ENCODE data around the gene TLE1. TPM values are rescaled to one million over a fixed set of nuclear protein-coding genes. Genes with fewer than 3 reads are reported as not detected.

TLE1 gene
- polyA plus RNA-seq, 3 donors = 0.46 to 2.5 (median 1.2) TPM

GRCh38 chr9:81546489-81546888, 142.9 kb downstream of the TLE1 start:
- H3K79me2 ChIP-seq (ENCODE audit: insufficient read depth, low read length) = no peaks in the 10 kb centered on the region
- Mint-ChIP-seq H3K27ac (no peak overlapping the region), H3K36me3 (no peaks in the 10 kb centered on the region), H3K27me3 (ENCODE audit: low read depth in 3 of 3) (peaks cover 1 to 7% (median 2%) of the 10 kb centered on the region in 3 donors), H3K4me3 (no peak overlapping the region), H3K9me3 (no peaks in the 10 kb centered on the region), H3K4me1 (no peaks in the 10 kb centered on the region)
- DNase-seq = no peak
- H3K27ac ChIP-seq (ENCODE audit: low read depth in 1 of 2, low read length in 2 of 2) = no peak overlapping the region
- no peak overlapping the region for H2AFZ ChIP-seq (ENCODE audit: insufficient read depth, low read depth, low read length, poor library complexity, severe bottlenecking)
- intact Hi-C loops (cut with micrococcal nuclease) = no loop called here
- H3K27me3 ChIP-seq (ENCODE audit: control insufficient read depth in 2 of 2, insufficient read depth in 2 of 2, low read length in 2 of 2) = no peaks in the 10 kb centered on the region
- no peak for TF ChIP-seq CTCF (IDR thresholded peaks at IDR 0.05)
- WGBS (ENCODE audit: insufficient coverage) = no CpG with 5 or more reads among the region's 4 CpGs
- H4K20me1 ChIP-seq (ENCODE audit: insufficient read depth, low read length) = no peaks in the 10 kb centered on the region
- no peak overlapping the region for H3K4me2 ChIP-seq (replicated peaks; ENCODE audit: extremely low read depth, low read length, poor library complexity, severe bottlenecking)
- H3K4me1 ChIP-seq (ENCODE audit: control insufficient read depth in 1 of 2, insufficient read depth in 2 of 2, low read length in 2 of 2) = no peaks in the 10 kb centered on the region
- H3K9me3 ChIP-seq (replicated peaks in 1 of 2; ENCODE audit: control insufficient read depth in 1 of 2, insufficient read depth in 1 of 2, low read length in 2 of 2) = no peaks in the 10 kb centered on the region
- no peak overlapping the region for H3K4me3 ChIP-seq (replicated peaks in 1 of 3; ENCODE audit: low read depth in 2 of 3, low read length in 3 of 3)
- H3K9ac ChIP-seq (ENCODE audit: insufficient read depth, low read length, poor library complexity, severe bottlenecking) = no peak overlapping the region
- no peaks in the 10 kb centered on the region for H3K36me3 ChIP-seq (replicated peaks in 1 of 2; ENCODE audit: control insufficient read depth in 1 of 2, insufficient read depth in 2 of 2, low read length in 2 of 2)

GRCh38 chr9:81543695-81544094, 145.7 kb downstream of the TLE1 start:
- intact Hi-C loops (cut with micrococcal nuclease) = no loop called here
- no peaks in the 10 kb centered on the region for H4K20me1 ChIP-seq (ENCODE audit: insufficient read depth, low read length)
- Mint-ChIP-seq H3K27ac (no peak overlapping the region), H3K36me3 (no peaks in the 10 kb centered on the region), H3K4me1 (no peaks in the 10 kb centered on the region), H3K4me3 (no peak overlapping the region), H3K9me3 (peaks cover 0 to 2% (median 0%) of the 10 kb centered on the region in 7 donors), H3K27me3 (ENCODE audit: low read depth in 3 of 3) (peaks cover 0 to 2% (median 2%) of the 10 kb centered on the region in 3 donors)
- no peak overlapping the region for H3K27ac ChIP-seq (ENCODE audit: low read depth in 1 of 2, low read length in 2 of 2)
- no peaks in the 10 kb centered on the region for H3K27me3 ChIP-seq (ENCODE audit: control insufficient read depth in 2 of 2, insufficient read depth in 2 of 2, low read length in 2 of 2)
- TF ChIP-seq CTCF (IDR thresholded peaks at IDR 0.05) = no peak
- no peak overlapping the region for H2AFZ ChIP-seq (ENCODE audit: insufficient read depth, low read depth, low read length, poor library complexity, severe bottlenecking)
- no peak overlapping the region for H3K9ac ChIP-seq (ENCODE audit: insufficient read depth, low read length, poor library complexity, severe bottlenecking)
- no peaks in the 10 kb centered on the region for H3K36me3 ChIP-seq (replicated peaks in 1 of 2; ENCODE audit: control insufficient read depth in 1 of 2, insufficient read depth in 2 of 2, low read length in 2 of 2)
- no peaks in the 10 kb centered on the region for H3K9me3 ChIP-seq (replicated peaks in 1 of 2; ENCODE audit: control insufficient read depth in 1 of 2, insufficient read depth in 1 of 2, low read length in 2 of 2)
- no peaks in the 10 kb centered on the region for H3K4me1 ChIP-seq (ENCODE audit: control insufficient read depth in 1 of 2, insufficient read depth in 2 of 2, low read length in 2 of 2)
- no peak overlapping the region for H3K4me3 ChIP-seq (replicated peaks in 1 of 3; ENCODE audit: low read depth in 2 of 3, low read length in 3 of 3)
- no CpG with 5 or more reads among the region's 1 CpG for WGBS (ENCODE audit: insufficient coverage)
- no peaks in the 10 kb centered on the region for H3K79me2 ChIP-seq (ENCODE audit: insufficient read depth, low read length)
- H3K4me2 ChIP-seq (replicated peaks; ENCODE audit: extremely low read depth, low read length, poor library complexity, severe bottlenecking) = no peak overlapping the region
- no peak for DNase-seq
